Measurements from ENCODE around the gene TMEM270.

DNA sequence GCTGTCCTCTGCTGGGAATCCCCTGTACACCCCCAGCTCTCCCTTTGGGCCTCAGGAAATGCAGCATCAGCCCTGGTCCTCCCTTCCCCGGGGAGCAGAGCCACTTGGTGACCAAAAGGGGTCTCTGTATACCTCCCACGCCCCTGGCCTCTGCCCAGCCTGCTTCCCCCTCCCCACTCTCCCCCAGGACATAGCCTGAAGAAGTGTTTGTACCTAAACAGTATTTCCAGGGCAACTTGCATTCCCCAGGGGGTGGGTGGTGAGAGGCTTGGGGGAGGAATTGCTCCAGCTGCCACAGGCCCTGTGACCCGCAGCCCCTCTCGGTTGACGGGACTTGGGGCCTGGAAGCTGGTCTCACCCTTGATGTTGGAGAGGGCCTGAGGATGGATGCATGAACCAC, 39.3 kb downstream of the TMEM270 start:
- TF ChIP-seq HCFC1 (IDR thresholded peaks at IDR 0.05; ENCODE audit: low read length), result no peak
- TF ChIP-seq SMAD1 (IDR thresholded peaks at IDR 0.05; ENCODE audit: low read depth, partially characterized antibody), result no peak
- TF ChIP-seq, protein P1, sequence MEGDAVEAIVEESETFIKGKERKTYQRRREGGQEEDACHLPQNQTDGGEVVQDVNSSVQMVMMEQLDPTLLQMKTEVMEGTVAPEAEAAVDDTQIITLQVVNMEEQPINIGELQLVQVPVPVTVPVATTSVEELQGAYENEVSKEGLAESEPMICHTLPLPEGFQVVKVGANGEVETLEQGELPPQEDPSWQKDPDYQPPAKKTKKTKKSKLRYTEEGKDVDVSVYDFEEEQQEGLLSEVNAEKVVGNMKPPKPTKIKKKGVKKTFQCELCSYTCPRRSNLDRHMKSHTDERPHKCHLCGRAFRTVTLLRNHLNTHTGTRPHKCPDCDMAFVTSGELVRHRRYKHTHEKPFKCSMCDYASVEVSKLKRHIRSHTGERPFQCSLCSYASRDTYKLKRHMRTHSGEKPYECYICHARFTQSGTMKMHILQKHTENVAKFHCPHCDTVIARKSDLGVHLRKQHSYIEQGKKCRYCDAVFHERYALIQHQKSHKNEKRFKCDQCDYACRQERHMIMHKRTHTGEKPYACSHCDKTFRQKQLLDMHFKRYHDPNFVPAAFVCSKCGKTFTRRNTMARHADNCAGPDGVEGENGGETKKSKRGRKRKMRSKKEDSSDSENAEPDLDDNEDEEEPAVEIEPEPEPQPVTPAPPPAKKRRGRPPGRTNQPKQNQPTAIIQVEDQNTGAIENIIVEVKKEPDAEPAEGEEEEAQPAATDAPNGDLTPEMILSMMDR (IDR thresholded peaks at IDR 0.05 in 2 of 3, conservative IDR thresholded peaks at IDR 0.05 in 1 of 3; ENCODE audit: control insufficient read depth in 2 of 3, extremely low read depth in 1 of 3, insufficient read depth in 1 of 3, low read depth in 3 of 3, low read length in 3 of 3), result no peak
